Body of pancreas (tissue), 4 donors: ENCODE results near the gene ENTPD6. TPM values are rescaled to one million over a fixed set of nuclear protein-coding genes. Genes with fewer than 3 reads are reported as not detected.
A peak's percentile ranks its signal among the peaks of the same experiment; 100 is the strongest.
"Not testable (repeated sequence)": the region's sequence is repeated elsewhere in the genome, so short reads cannot be mapped to it uniquely, and the experiment has no call there.

Experiments
- ATAC-seq: fragments of 150-250 bp; one replicate; pipeline ENCODE4 v1.9.1; 2016
- DNase-seq, 4 donors: peaks; one replicate each; pipeline ENCODE4 v3.0.0-alpha.2; 2019
- H3K27ac ChIP-seq, 4 donors: fragments of 200-600 bp; sonication (generic); 1 replicate in 3 of 4; 2 replicates in 1 of 4; pipeline versions ENCODE4 v1.5.1 to v1.6.1; 2016 to 2019; ENCODE audit warnings: mild to moderate bottlenecking in 1 of 4, mixed read lengths in 1 of 4, moderate library complexity in 1 of 4
- H3K27me3 ChIP-seq, 2 donors: fragments of 200-600 bp; sonication (generic); one replicate each; pipeline ENCODE4 v1.6.0; 2016; ENCODE audit warnings: mild to moderate bottlenecking in 1 of 2
- H3K36me3 ChIP-seq, 2 donors: fragments of 200-600 bp; sonication (generic); replicated peaks in 1 of 2; 2 replicates each; pipeline ENCODE4 v1.5.1; 2016; ENCODE audit warnings: low read depth in 2 of 2; ENCODE audit not compliant: insufficient read depth in 1 of 2
- H3K4me1 ChIP-seq: fragments of 200-600 bp; sonication (generic); one replicate; pipeline ENCODE4 v1.6.0; 2016
- H3K4me3 ChIP-seq, 2 donors: fragments of 200-600 bp; sonication (generic); 1 replicate in 1 of 2; 2 replicates in 1 of 2; pipeline ENCODE4 v1.5.1; 2016 to 2019
- H3K9me3 ChIP-seq, 3 donors: fragments of 200-600 bp; sonication (generic); 1 replicate in 2 of 3; 2 replicates in 1 of 3; pipeline ENCODE4 v1.5.1; 2016
- POLR2A ChIP-seq, 3 donors: fragments of 450-650 bp; IDR thresholded peaks; one replicate each; pipeline ENCODE4 v1.6.1; 2016; ENCODE audit warnings: antibody characterized with exemption in 3 of 3, mild to moderate bottlenecking in 2 of 3
- WGBS, 2 donors: methylation state at CpG; one replicate each; pipeline ENCODE4 v1.1.5; 2017; 5-methylcytosine and 5-hydroxymethylcytosine counted together
- intact Hi-C: fragments of 100-400 bp; cut with DNase I; formaldehyde crosslinking; loops from one replicate; pipeline ENCODE4 v1.15.1; 2023
- total RNA-seq, 2 donors: library from RNA; depleted of rRNA; stranded (reverse); fragments of >200 nt; gene quantifications; one replicate each; pipeline ENCODE4 v1.1.0, GENCODE V29; 2016
- TF ChIP-seq, protein P1 (sequence below), 7 experiments: fragments of 450-650 bp in 4 of 7; fragments of 200-600 bp in 3 of 7; sonication (generic) in 3 of 7; IDR thresholded peaks; one replicate each; pipeline ENCODE4 v1.5.1; 2016 to 2019; ENCODE audit warnings: antibody characterized with exemption in 7 of 7

Gene ENTPD6
- total RNA-seq, 2 donors from 2014 or later: 59.9 to 79.8 TPM

DNA sequence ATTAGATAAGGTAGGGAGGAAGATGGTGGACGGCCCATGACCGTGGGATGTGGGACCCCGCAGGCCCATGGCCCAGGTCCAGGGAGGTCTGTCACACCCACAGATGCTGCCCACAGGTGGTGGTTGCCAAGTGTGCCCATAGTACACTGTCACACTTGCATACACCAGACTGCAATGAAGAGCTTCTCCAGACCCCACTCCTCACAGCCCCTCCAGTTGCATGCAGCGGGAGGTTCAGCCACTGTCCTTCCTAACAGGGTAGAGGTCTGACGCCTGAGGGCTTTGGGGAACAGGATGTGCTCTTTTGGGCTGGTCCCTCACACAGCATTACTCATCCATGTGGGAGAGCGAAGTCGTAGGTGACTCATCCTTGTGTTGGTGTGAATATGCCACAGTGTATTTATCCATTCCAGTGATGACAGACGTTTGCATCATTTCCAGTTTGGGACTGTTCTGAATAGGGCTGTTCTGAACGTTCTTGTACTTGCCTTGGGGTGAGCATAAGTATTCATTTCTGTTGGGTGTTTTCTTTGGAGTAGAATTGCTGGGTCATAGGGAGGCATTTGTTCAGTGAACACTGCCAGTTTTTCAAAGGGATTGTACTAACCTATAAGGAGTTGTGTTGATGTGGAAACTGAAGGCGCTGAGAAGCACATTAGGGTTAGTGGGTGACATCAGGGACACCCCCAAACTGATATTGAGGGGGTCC lies 42.3 kb downstream of the ENTPD6 start:
- H3K36me3 ChIP-seq: no peaks in the 10 kb centered on the region
- H3K27me3 ChIP-seq: no peaks in the 10 kb centered on the region
- peak in 1 of 4 donors; percentile 72 for DNase-seq
- WGBS, 2 donors: 50 to 60% methylated on average over 6 to 10 of the region's 10 CpGs
- TF ChIP-seq, protein P1, sequence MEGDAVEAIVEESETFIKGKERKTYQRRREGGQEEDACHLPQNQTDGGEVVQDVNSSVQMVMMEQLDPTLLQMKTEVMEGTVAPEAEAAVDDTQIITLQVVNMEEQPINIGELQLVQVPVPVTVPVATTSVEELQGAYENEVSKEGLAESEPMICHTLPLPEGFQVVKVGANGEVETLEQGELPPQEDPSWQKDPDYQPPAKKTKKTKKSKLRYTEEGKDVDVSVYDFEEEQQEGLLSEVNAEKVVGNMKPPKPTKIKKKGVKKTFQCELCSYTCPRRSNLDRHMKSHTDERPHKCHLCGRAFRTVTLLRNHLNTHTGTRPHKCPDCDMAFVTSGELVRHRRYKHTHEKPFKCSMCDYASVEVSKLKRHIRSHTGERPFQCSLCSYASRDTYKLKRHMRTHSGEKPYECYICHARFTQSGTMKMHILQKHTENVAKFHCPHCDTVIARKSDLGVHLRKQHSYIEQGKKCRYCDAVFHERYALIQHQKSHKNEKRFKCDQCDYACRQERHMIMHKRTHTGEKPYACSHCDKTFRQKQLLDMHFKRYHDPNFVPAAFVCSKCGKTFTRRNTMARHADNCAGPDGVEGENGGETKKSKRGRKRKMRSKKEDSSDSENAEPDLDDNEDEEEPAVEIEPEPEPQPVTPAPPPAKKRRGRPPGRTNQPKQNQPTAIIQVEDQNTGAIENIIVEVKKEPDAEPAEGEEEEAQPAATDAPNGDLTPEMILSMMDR (IDR thresholded peaks at IDR 0.05): no peak
- TF ChIP-seq POLR2A (IDR thresholded peaks at IDR 0.05): no peak
- peak overlapping the region in 1 of 4 donors; percentile 3 for H3K27ac ChIP-seq
- no peak overlapping the region for H3K4me3 ChIP-seq
- no peaks in the 10 kb centered on the region for H3K9me3 ChIP-seq
- intact Hi-C loops: no loop called here
- H3K4me1 ChIP-seq: peaks cover 19% of the 10 kb centered on the region
- ATAC-seq: peak; percentile 52

DNA sequence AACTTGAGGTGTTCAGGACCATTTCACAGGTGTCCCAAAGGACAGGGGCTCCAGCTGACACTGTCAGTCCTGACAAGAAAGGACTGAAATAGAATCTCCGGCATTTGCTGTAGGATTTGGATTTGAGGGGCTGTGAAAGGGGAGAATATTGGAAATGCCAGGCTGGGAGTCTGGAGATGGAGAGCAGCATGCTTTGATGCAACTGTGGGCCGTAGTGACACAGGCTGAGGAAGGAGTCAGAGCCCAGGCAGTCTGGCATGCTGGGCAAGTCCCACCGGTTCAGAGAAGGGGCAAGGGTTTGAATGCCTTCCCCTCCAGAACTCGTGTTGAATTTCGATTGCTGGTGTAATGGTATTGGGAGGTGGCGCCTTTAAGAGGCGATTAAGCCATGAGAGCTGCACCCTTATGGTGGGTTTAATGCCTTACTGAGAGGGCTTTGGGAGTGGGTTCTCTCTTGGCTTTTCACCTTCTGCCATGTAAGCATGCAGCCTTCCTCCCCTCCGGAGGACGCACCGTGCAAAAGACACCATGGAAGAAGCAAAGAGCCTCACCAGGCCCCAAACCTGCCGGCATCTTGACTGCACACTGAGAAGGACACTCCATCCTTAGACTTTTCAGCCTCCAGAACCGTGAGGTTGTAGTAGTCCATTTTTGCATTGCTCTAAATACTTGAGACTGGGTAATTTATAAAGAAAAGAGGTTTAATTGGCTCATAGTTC lies 43.0 kb downstream of the ENTPD6 start:
- DNase-seq (no peak), ATAC-seq (no peak)
- H3K27me3 ChIP-seq: no peaks in the 10 kb centered on the region
- 90 to 91% methylated on average over 11 to 12 of the region's 12 CpGs for WGBS, 2 donors
- no peaks in the 10 kb centered on the region for H3K36me3 ChIP-seq
- H3K9me3 ChIP-seq: no peaks in the 10 kb centered on the region
- TF ChIP-seq, protein P1 (IDR thresholded peaks at IDR 0.05): no peak
- TF ChIP-seq POLR2A (IDR thresholded peaks at IDR 0.05): no peak
- H3K27ac ChIP-seq: peak overlapping the region in 1 of 4 donors; percentile 3
- H3K4me3 ChIP-seq: no peak overlapping the region
- intact Hi-C loops: no loop called here
- peaks cover 12% of the 10 kb centered on the region for H3K4me1 ChIP-seq

DNA sequence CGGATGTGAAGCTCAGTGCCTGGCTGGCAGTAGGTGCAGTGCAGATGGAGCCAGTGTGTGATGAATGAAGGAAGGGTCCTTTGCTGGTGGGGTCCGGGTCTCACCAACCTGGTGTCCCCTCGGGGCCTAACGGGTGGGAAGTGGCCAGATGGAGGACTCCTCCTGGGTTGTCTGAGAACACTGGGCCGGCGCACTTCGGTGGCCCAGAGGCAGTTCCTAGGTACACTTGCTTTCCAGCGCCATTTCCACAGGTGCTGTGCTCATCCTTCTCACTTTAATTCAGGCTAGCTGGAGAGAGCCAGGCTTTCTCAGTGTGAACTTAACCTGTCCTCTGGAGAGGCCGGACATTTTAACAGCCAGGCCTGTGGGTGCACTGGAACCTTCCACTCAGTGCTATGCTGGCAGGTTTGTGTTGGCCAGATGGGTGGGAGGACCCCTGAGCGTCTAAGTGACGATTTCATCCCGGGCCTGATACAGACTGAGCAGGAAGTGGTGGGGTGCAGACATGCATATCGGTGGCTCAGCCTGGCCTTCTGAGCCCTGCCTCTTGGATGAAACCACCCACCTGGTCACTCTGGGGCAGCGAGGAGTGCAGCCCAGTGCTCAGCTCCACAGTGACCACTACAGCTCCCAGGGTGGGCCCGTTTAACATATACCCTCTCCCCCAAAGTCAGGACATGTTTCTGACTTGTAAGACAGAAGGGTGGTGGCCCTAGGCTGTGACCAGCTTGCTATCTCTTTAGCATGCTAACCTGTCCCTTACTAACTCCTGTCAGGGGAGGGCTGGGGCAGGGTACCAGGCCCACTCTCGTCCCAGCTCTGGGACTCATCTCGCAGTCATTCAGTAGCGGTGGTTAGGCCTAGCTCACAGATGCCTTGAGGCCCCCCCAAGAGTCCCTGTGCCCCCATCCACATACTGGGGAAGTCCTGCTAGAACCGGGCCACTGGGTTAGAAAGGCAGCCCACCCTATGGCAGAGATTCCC lies 44.2 kb downstream of the ENTPD6 start:
- DNase-seq (no peak), ATAC-seq (no peak)
- TF ChIP-seq, protein P1 (IDR thresholded peaks at IDR 0.05): no peak
- TF ChIP-seq POLR2A (IDR thresholded peaks at IDR 0.05): no peak
- Histone ChIP-seq H3K4me1 (peaks cover 2% of the 10 kb centered on the region), H3K27me3 (no peaks in the 10 kb centered on the region), H3K36me3 (no peaks in the 10 kb centered on the region), H3K4me3 (no peak overlapping the region), H3K27ac (no peak overlapping the region), H3K9me3 (no peaks in the 10 kb centered on the region)
- WGBS, 2 donors: 92 to 95% methylated on average over 6 to 19 of the region's 19 CpGs
- intact Hi-C loops: no loop called here

DNA sequence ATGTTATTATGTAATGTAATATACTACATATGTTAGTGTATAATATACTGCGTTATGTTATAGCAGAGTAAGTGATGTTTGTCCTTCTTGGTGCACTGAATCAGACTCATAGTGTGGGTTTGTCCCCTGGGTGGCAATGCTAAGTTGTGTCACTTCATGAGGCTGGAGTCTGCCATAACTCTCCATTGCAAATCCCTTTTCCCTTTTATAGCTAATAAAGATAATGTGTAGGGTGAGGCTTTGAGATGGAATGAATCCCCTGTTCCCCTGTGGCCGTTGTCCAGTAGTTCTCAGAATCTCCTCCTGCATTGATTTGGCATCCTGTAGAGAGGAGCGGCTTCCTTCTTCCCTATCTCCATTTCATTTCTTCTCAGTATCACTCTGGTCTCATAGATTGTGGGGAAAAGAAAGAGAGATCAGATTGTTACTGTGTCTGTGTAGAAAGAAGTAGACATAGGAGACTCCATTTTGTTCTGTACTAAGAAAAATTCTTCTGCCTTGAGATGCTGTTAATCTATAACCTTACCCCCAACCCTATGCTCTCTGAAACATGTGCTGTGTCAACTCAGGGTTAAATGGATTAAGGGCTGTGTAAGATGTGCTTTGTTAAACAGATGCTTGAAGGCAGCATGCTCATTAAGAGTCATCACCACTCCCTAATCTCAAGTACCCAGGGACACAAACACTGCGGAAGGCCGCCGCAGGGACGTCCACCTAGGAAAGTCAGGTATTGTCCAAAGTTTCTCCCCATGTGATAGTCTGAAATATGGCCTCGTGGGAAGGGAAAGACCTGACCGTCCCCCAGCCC lies 45.5 kb downstream of the ENTPD6 start:
- H3K36me3 ChIP-seq, H3K4me1 ChIP-seq, H3K27me3 ChIP-seq, intact Hi-C loops, H3K4me3 ChIP-seq, H3K27ac ChIP-seq, DNase-seq, ATAC-seq, H3K9me3 ChIP-seq: not testable (repeated sequence)
- 71 to 73% methylated on average over 9 of the region's 9 CpGs for WGBS, 2 donors

DNA sequence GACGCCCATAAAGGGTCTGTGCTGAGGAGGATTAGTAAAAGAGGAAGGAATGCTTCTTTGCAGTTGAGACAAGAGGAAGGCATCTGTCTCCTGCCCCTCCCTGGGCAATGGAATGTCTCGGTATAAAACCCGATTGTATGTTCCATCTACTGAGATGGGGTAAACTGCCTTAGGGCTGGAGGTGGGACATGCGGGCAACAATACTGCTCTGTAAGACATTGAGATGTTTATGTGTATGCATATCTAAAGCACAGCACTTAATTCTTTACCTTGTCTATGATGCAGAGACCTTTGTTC lies 46.1 kb downstream of the ENTPD6 start:
- H3K9me3 ChIP-seq, H3K27ac ChIP-seq, H3K4me1 ChIP-seq, DNase-seq, intact Hi-C loops, H3K36me3 ChIP-seq, H3K27me3 ChIP-seq, ATAC-seq, H3K4me3 ChIP-seq: not testable (repeated sequence)
- 54 to 69% methylated on average over 4 of the region's 4 CpGs for WGBS, 2 donors
